Lung (tissue), 12 donors: ENCODE results near the gene POLR3A. TPM values are rescaled to one million over a fixed set of nuclear protein-coding genes. Genes with fewer than 3 reads are reported as not detected.

Source experiments
- ATAC-seq: fragments of 200-7000 bp; cut with Tn5 transposase; one replicate; pipeline ENCODE4 v1.9.1; 2020; ENCODE audit warnings: moderate number of reproducible peaks; ENCODE audit not compliant: insufficient read depth, low FRiP score
- DNase-seq, 3 donors: peaks; one replicate each; pipeline ENCODE4 v3.0.0-alpha.2; 2013 to 2017
- H3K27ac ChIP-seq, 2 donors: one replicate each; pipeline ENCODE4 v1.5.1; 2013; ENCODE audit warnings: mild to moderate bottlenecking in 2 of 2, moderate library complexity in 2 of 2, control low read depth in 1 of 2, inconsistent platforms in 1 of 2, low read depth in 1 of 2, low read length in 1 of 2
- H3K27me3 ChIP-seq, 3 donors: one replicate each; pipeline ENCODE4 v1.5.1; 2013; ENCODE audit warnings: low read length in 2 of 3; ENCODE audit not compliant: control insufficient read depth in 3 of 3, insufficient read depth in 3 of 3
- H3K36me3 ChIP-seq, 4 donors: one replicate each; pipeline ENCODE4 v1.5.1; 2013; ENCODE audit warnings: low read length in 4 of 4, mild to moderate bottlenecking in 1 of 4, moderate library complexity in 1 of 4; ENCODE audit not compliant: control insufficient read depth in 4 of 4, insufficient read depth in 4 of 4
- H3K4me1 ChIP-seq, 5 donors: one replicate each; pipeline ENCODE4 v1.5.1; 2013; ENCODE audit warnings: low read length in 5 of 5, mild to moderate bottlenecking in 2 of 5, moderate library complexity in 1 of 5; ENCODE audit not compliant: control insufficient read depth in 5 of 5, insufficient read depth in 5 of 5
- H3K4me3 ChIP-seq: one replicate; pipeline ENCODE4 v1.5.1; 2013; ENCODE audit warnings: mild to moderate bottlenecking, control low read depth, moderate library complexity
- H3K9ac ChIP-seq, 2 donors: one replicate each; pipeline ENCODE4 v1.5.1; 2013; ENCODE audit warnings: low read length in 2 of 2, control low read depth in 1 of 2; ENCODE audit not compliant: insufficient read depth in 1 of 2
- H3K9me3 ChIP-seq, 4 donors: one replicate each; pipeline ENCODE4 v1.5.1; 2013; ENCODE audit warnings: low read length in 3 of 4, mild to moderate bottlenecking in 1 of 4, moderate library complexity in 1 of 4; ENCODE audit not compliant: control insufficient read depth in 4 of 4, insufficient read depth in 3 of 4
- WGBS, 2 donors: extraction: QIAGEN DNeasy Blood & Tissue Kit; methylation state at CpG; one replicate each; pipeline ENCODE4 v1.1.7; 2013; 5-methylcytosine and 5-hydroxymethylcytosine counted together
- polyA plus RNA-seq, 2 donors: library from polyadenylated mRNA; stranded (reverse); fragments of 200-250 nt; gene quantifications; one replicate each; pipeline ENCODE4 v1.2.1, GENCODE V29; 2013
- total RNA-seq, 2 donors: library from RNA; depleted of rRNA in 1 of 2; stranded (reverse); fragments of >200 nt in 1 of 2; gene quantifications; one replicate each; pipeline ENCODE4 v1.2.1, GENCODE V29; 2014 to 2021
- TF ChIP-seq, protein P1 (sequence below): IDR thresholded peaks from 2 replicates; pipeline ENCODE4 v1.5.1; 2012; ENCODE audit warnings: mild to moderate bottlenecking; ENCODE audit errors: control extremely low read depth, extremely low read depth
- donor health status: control.
- donor health status: control.
- donor health status: Bipolar disorder and iron deficiency.
- donor health status: healthy.
- donor health status: DM: yes; HTN: yes; CAD: no.

POLR3A gene
- total and polyA plus RNA-seq, 4 donors = 3.9 to 15.0 (median 8.7) TPM

GRCh38 chr10:78035437-78035836 is 6.1 kb upstream of the POLR3A start:
- TF ChIP-seq, protein P1, sequence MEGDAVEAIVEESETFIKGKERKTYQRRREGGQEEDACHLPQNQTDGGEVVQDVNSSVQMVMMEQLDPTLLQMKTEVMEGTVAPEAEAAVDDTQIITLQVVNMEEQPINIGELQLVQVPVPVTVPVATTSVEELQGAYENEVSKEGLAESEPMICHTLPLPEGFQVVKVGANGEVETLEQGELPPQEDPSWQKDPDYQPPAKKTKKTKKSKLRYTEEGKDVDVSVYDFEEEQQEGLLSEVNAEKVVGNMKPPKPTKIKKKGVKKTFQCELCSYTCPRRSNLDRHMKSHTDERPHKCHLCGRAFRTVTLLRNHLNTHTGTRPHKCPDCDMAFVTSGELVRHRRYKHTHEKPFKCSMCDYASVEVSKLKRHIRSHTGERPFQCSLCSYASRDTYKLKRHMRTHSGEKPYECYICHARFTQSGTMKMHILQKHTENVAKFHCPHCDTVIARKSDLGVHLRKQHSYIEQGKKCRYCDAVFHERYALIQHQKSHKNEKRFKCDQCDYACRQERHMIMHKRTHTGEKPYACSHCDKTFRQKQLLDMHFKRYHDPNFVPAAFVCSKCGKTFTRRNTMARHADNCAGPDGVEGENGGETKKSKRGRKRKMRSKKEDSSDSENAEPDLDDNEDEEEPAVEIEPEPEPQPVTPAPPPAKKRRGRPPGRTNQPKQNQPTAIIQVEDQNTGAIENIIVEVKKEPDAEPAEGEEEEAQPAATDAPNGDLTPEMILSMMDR = no peak
- 82 to 93% methylated on average over 5 of the region's 5 CpGs for WGBS, 2 donors
- H3K27ac ChIP-seq = no peak overlapping the region
- peak overlapping the region; percentile 34 to 98 for H3K9ac ChIP-seq
- H3K4me1 ChIP-seq = peaks cover 6 to 21% (median 10%) of the 10 kb centered on the region in 5 donors
- H3K4me3 ChIP-seq = no peak overlapping the region
- no peaks in the 10 kb centered on the region for H3K27me3 ChIP-seq
- ATAC-seq (no peak), DNase-seq (no peak)
- H3K36me3 ChIP-seq = peaks cover 18 to 49% (median 33%) of the 10 kb centered on the region in 4 donors
- no peaks in the 10 kb centered on the region for H3K9me3 ChIP-seq

GRCh38 chr10:78035025-78035424 is 5.7 kb upstream of the POLR3A start:
- WGBS, 2 donors = 69 to 89% methylated on average over 5 of the region's 5 CpGs
- H3K27ac ChIP-seq = no peak overlapping the region
- ATAC-seq (no peak), DNase-seq (no peak)
- H3K4me3 ChIP-seq = peak overlapping the region; percentile 87
- H3K36me3 ChIP-seq = peaks cover 18 to 46% (median 32%) of the 10 kb centered on the region in 4 donors
- peaks cover 6 to 21% (median 10%) of the 10 kb centered on the region in 5 donors for H3K4me1 ChIP-seq
- peak overlapping the region; percentile 70 to 98 for H3K9ac ChIP-seq
- H3K27me3 ChIP-seq = no peaks in the 10 kb centered on the region
- TF ChIP-seq, protein P1 = no peak
- H3K9me3 ChIP-seq = no peaks in the 10 kb centered on the region

DNA sequence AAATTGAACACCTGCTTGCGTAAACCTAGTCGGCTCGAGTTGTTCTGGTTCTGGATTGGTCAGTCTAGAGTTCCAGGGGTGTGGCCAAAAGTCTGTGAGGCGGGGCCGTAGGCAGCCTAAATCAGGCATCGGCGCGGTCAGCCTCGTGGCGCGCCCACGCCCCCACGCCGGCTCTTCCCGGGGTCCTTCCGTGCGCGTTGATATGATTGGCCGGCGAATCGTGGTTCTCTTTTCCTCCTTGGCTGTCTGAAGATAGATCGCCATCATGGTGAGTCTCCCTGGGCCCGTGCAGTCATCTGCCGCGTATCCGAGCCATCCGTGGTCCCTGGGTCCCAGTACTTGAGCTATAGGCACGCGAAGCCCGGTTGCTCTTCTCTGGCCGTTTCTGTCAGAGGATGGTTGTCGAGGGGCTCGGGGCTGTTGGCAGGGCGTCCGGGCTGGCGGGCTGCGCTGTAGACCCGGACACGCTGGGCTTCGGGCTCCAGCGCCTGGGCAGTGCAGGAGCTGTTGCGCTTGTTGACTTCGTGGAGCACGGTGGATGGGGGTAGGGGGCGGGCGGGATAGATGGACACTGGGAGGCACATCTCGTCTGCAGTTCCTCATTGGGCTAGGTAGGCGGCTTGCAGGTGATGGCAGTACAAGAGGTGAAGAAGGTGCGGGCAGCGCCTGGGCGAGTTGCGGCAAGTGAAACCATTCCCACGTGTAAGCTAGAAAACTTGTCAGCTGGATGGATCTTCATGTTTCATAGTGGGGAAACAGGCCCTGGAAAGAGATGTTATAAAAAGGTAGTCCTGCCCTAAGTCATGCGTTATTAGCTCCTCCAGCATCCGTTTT is 4.5 kb upstream of the POLR3A start, which contains the start of gene RPS24:
Gene RPS24 (plus strand): TSS at position 227 of the 834 bp plus-strand sequence. CDS start 39 bp downstream, at position 266.
- DNase-seq = peak; percentile 97 to 99 (median 98)
- TF ChIP-seq, protein P1 = no peak
- ATAC-seq = peak; percentile 92
- Histone ChIP-seq H3K4me3 (peak within 1 kb of the TSS; percentile 87), H3K9me3 (no peaks in the 10 kb centered on the region), H3K27me3 (no peaks in the 10 kb centered on the region), H3K36me3 (peaks cover 12 to 38% (median 31%) of the 10 kb centered on the region in 4 donors), H3K4me1 (peaks cover 5 to 25% (median 13%) of the 10 kb centered on the region in 5 donors), H3K9ac (peak within 1 kb of the TSS; percentile 70 to 98), H3K27ac (peak within 1 kb of the TSS in 1 of 2 donors; percentile 77)
- 0% methylated on average over 55 of the region's 55 CpGs for WGBS, 2 donors
